H1 (cell line): ENCODE data around the gene AFAP1L2. TPM values are rescaled to one million over a fixed set of nuclear protein-coding genes. Genes with fewer than 3 reads are reported as not detected.

Experiments
- CTCF ChIA-PET: fragments of 300-600 bp; sonication (Branson Sonifier 250); formaldehyde crosslinking; loops from one replicate; lab custom pipeline; 2021; ENCODE audit not compliant: partially characterized antibody; lab: Charles Lee
- POLR2A ChIA-PET: fragments of 300-600 bp; sonication (Branson Sonifier 250); formaldehyde crosslinking; loops from one replicate; lab custom pipeline; 2021; ENCODE audit warnings: inconsistent platforms; ENCODE audit not compliant: partially characterized antibody; lab: Charles Lee
- DNase-seq, 2 experiments: peaks; one replicate each; pipeline versions ENCODE4 v3.0.0 to v3.0.0-alpha.2; 2010 to 2022; ENCODE audit warnings: low spot score in 2 of 2, low read depth in 1 of 2, mixed read lengths in 1 of 2
- FAIRE-seq: peaks from 2 replicates; lab custom pipeline; 2011; peaks lifted over from hg19 to GRCh38; lab: Jason Lieb, UNC
- H2AFZ ChIP-seq: 2 replicates; pipeline ENCODE4 v1.8.1; 2012; ENCODE audit warnings: low read length, inconsistent platforms
- H2AK5ac ChIP-seq: 2 replicates; pipeline ENCODE4 v1.6.1; 2013; ENCODE audit warnings: low read depth, low read length
- H2BK120ac ChIP-seq: replicated peaks from 2 replicates; pipeline ENCODE3; 2013; ENCODE audit warnings: low read depth, low read length, inconsistent platforms
- H2BK12ac ChIP-seq: 2 replicates; pipeline ENCODE4 v1.6.1; 2013; ENCODE audit warnings: low read depth, low read length
- H2BK15ac ChIP-seq: 2 replicates; pipeline ENCODE4 v1.6.1; 2013; ENCODE audit warnings: low read length
- H2BK20ac ChIP-seq: 2 replicates; pipeline ENCODE4 v1.6.1; 2013; ENCODE audit warnings: low read length
- H2BK5ac ChIP-seq: 2 replicates; pipeline ENCODE4 v1.6.1; 2013; ENCODE audit warnings: low read depth, low read length
- H3K14ac ChIP-seq: 2 replicates; pipeline ENCODE4 v1.6.1; 2013; ENCODE audit warnings: inconsistent platforms; ENCODE audit not compliant: insufficient read length
- H3K18ac ChIP-seq: 2 replicates; pipeline ENCODE4 v1.6.1; 2013; ENCODE audit warnings: low read length; ENCODE audit errors: extremely low read depth
- H3K23ac ChIP-seq: 2 replicates; pipeline ENCODE4 v1.6.1; 2013; ENCODE audit warnings: inconsistent platforms; ENCODE audit not compliant: insufficient read length
- H3K23me2 ChIP-seq: 2 replicates; pipeline ENCODE4 v1.6.1; 2013; ENCODE audit warnings: low read depth, low read length
- H3K27ac ChIP-seq: 2 replicates; pipeline ENCODE4 v1.6.1; 2011; ENCODE audit warnings: low read depth, low read length, inconsistent platforms
- H3K27me3 ChIP-seq, 4 experiments: replicated peaks in 1 of 4; 1 replicate in 1 of 4; 2 replicates in 3 of 4; pipeline versions ENCODE4 v1.6.1 to v1.8.1; 2011 to 2013; ENCODE audit warnings: low read length in 3 of 4, mild to moderate bottlenecking in 3 of 4, inconsistent platforms in 2 of 4, mixed read lengths in 2 of 4, moderate library complexity in 1 of 4; ENCODE audit not compliant: control insufficient read depth in 3 of 4, insufficient read depth in 3 of 4; ENCODE audit errors: extremely low read depth in 1 of 4
- H3K36me3 ChIP-seq, 4 experiments: 2 replicates each; pipeline versions ENCODE4 v1.6.1 to v1.8.1; 2011 to 2013; ENCODE audit warnings: mild to moderate bottlenecking in 4 of 4, low read length in 3 of 4, moderate library complexity in 2 of 4, control low read depth in 1 of 4, inconsistent platforms in 1 of 4; ENCODE audit not compliant: insufficient read depth in 4 of 4, control insufficient read depth in 2 of 4
- H3K4ac ChIP-seq: replicated peaks from 2 replicates; pipeline ENCODE3; 2013; ENCODE audit warnings: low read length, low read depth, mixed read lengths, inconsistent platforms; ENCODE audit not compliant: insufficient read length
- H3K4me1 ChIP-seq, 4 experiments: replicated peaks in 1 of 4; 1 replicate in 1 of 4; 2 replicates in 3 of 4; pipeline versions ENCODE4 v1.6.1 to v1.8.1; 2011 to 2013; ENCODE audit warnings: low read length in 3 of 4, inconsistent platforms in 2 of 4, mixed read lengths in 1 of 4; ENCODE audit not compliant: insufficient read depth in 4 of 4, control insufficient read depth in 3 of 4
- H3K4me2 ChIP-seq, 2 experiments: 2 replicates each; pipeline versions ENCODE4 v1.6.1 to v1.8.1; 2011 to 2013; ENCODE audit warnings: low read depth in 2 of 2, low read length in 2 of 2, control low read depth in 1 of 2, inconsistent platforms in 1 of 2, mild to moderate bottlenecking in 1 of 2; ENCODE audit not compliant: insufficient read depth in 1 of 2
- H3K4me3 ChIP-seq, 4 experiments: fragments of 200-600, 300-600 bp in 1 of 4; sonication (generic), shearing (Covaris generic), sonication (Bioruptor Twin) in 1 of 4; 2 replicates each; pipeline versions ENCODE4 v1.5.1 to v1.8.1; 2011 to 2016; ENCODE audit warnings: low read length in 4 of 4, low read depth in 3 of 4, control low read depth in 2 of 4, inconsistent platforms in 2 of 4, mild to moderate bottlenecking in 2 of 4, mixed read lengths in 1 of 4, moderate library complexity in 1 of 4; ENCODE audit not compliant: insufficient read depth in 2 of 4; ENCODE audit errors: extremely low read depth in 1 of 4
- H3K56ac ChIP-seq: replicated peaks from 2 replicates; pipeline ENCODE3; 2013; ENCODE audit warnings: low read depth, mild to moderate bottlenecking, mixed read lengths, low read length, inconsistent platforms; ENCODE audit not compliant: insufficient read length
- H3K79me1 ChIP-seq: 2 replicates; pipeline ENCODE4 v1.6.1; 2013; ENCODE audit warnings: low read depth, low read length, control low read depth
- H3K79me2 ChIP-seq, 2 experiments: 2 replicates each; pipeline versions ENCODE4 v1.6.1 to v1.8.1; 2012 to 2013; ENCODE audit warnings: low read length in 2 of 2, mild to moderate bottlenecking in 2 of 2, inconsistent platforms in 1 of 2; ENCODE audit not compliant: insufficient read depth in 2 of 2, control insufficient read depth in 1 of 2
- H3K9ac ChIP-seq, 4 experiments: replicated peaks in 1 of 4; 1 replicate in 1 of 4; 2 replicates in 3 of 4; pipeline versions ENCODE4 v1.6.1 to v1.8.1; 2011 to 2013; ENCODE audit warnings: low read depth in 3 of 4, low read length in 3 of 4, control low read depth in 2 of 4, mild to moderate bottlenecking in 2 of 4, moderate library complexity in 2 of 4, inconsistent platforms in 1 of 4; ENCODE audit errors: extremely low read depth in 1 of 4
- H3K9me3 ChIP-seq, 2 experiments: 2 replicates each; pipeline versions ENCODE4 v1.6.1 to v1.8.1; 2012 to 2013; ENCODE audit warnings: mild to moderate bottlenecking in 2 of 2, moderate library complexity in 2 of 2, control low read depth in 1 of 2, inconsistent platforms in 1 of 2, low read depth in 1 of 2, low read length in 1 of 2, mixed read lengths in 1 of 2; ENCODE audit not compliant: insufficient read depth in 2 of 2
- H4K20me1 ChIP-seq, 2 experiments: replicated peaks in 1 of 2; 2 replicates each; pipeline versions ENCODE3 to v1.8.1; 2011 to 2013; ENCODE audit warnings: inconsistent platforms in 2 of 2, low read length in 2 of 2, mild to moderate bottlenecking in 1 of 2; ENCODE audit not compliant: insufficient read depth in 2 of 2, control insufficient read depth in 1 of 2
- H4K5ac ChIP-seq: 2 replicates; pipeline ENCODE4 v1.6.1; 2013; ENCODE audit warnings: low read length, low read depth, mixed read lengths, inconsistent platforms; ENCODE audit not compliant: insufficient read length
- H4K8ac ChIP-seq: 2 replicates; pipeline ENCODE4 v1.8.0; 2013; ENCODE audit warnings: mild to moderate bottlenecking, moderate library complexity, low read length, inconsistent platforms; ENCODE audit not compliant: insufficient read depth; ENCODE audit errors: extremely low read depth
- H4K91ac ChIP-seq: replicated peaks from 2 replicates; pipeline ENCODE3; 2013; ENCODE audit warnings: low read length, mixed read lengths, inconsistent platforms; ENCODE audit not compliant: insufficient read length
- ATF2 ChIP-seq: IDR thresholded peaks from 2 replicates; pipeline ENCODE4 v1.6.1; 2012; ENCODE audit warnings: low read length, inconsistent platforms
- EGR1 ChIP-seq: IDR thresholded peaks from 2 replicates; pipeline ENCODE4 v1.6.1; 2011; ENCODE audit warnings: low read depth, low read length, borderline replicate concordance
- JUN ChIP-seq: IDR thresholded peaks from 2 replicates; pipeline ENCODE4 v1.6.1; 2011; ENCODE audit warnings: low read depth, mild to moderate bottlenecking, improper control_type of control experiment, low read length
- KDM4A ChIP-seq: IDR thresholded peaks from one replicate; pipeline ENCODE4 v1.7.1; 2012; ENCODE audit warnings: low read depth, mild to moderate bottlenecking, moderate library complexity, low read length, inconsistent platforms; ENCODE audit not compliant: severe bottlenecking
- MAX ChIP-seq: IDR thresholded peaks from 2 replicates; pipeline ENCODE4 v1.6.1; 2012; ENCODE audit warnings: inconsistent platforms
- POU5F1 ChIP-seq: IDR thresholded peaks from 2 replicates; pipeline ENCODE4 v1.6.1; 2011; ENCODE audit warnings: low read depth, mild to moderate bottlenecking, low read length, moderate library complexity
- RNF2 ChIP-seq: fragments of 200-900, 300-1000 bp; sonication (generic); IDR thresholded peaks from 2 replicates; pipeline ENCODE4 v1.7.1; 2016; ENCODE audit warnings: borderline replicate concordance, low read depth, mild to moderate bottlenecking, antibody characterized with exemption, low read length; ENCODE audit not compliant: poor library complexity, severe bottlenecking; ENCODE audit errors: missing control alignments
- SAP30 ChIP-seq: fragments of 300-600 bp; sonication (generic); IDR thresholded peaks from 2 replicates; pipeline ENCODE4 v1.7.1; 2012; ENCODE audit warnings: low read length, moderate library complexity, mild to moderate bottlenecking, inconsistent platforms; ENCODE audit not compliant: insufficient read depth, insufficient replicate concordance
- SIX5 ChIP-seq: IDR thresholded peaks from 2 replicates; pipeline ENCODE4 v1.6.1; 2011; ENCODE audit warnings: mild to moderate bottlenecking, low read depth, low read length
- SUZ12 ChIP-seq: fragments of 200-600 bp; sonication (generic); IDR thresholded peaks from 2 replicates; pipeline ENCODE4 v1.6.1; 2012; ENCODE audit warnings: mild to moderate bottlenecking, inconsistent platforms, low read length, moderate library complexity, mixed read lengths
- TEAD4 ChIP-seq: IDR thresholded peaks from 2 replicates; pipeline ENCODE4 v1.6.1; 2012; ENCODE audit warnings: low read depth, low read length, inconsistent platforms, mixed read lengths
- WGBS, 2 experiments: shearing (Covaris generic) in 1 of 2; methylation state at CpG; one replicate each; pipeline versions ENCODE4 v1.1.6 to v1.1.7; 2013 to 2015; ENCODE audit warnings: low lambda C conversion rate in 2 of 2, mixed read lengths in 2 of 2, inconsistent platforms in 1 of 2, low coverage in 1 of 2, missing lambda C conversion rate in 1 of 2; ENCODE audit not compliant: insufficient replicate concordance in 2 of 2, insufficient coverage in 1 of 2, insufficient read length in 1 of 2; ENCODE audit errors: extremely low coverage in 1 of 2, missing lambda C conversion rate in 1 of 2; 5-methylcytosine and 5-hydroxymethylcytosine counted together
- polyA plus RNA-seq, 7 experiments: library from polyadenylated mRNA; depleted of rRNA in 3 of 7; stranded (reverse) in 5 of 7; unstranded in 2 of 7; fragments of >200 nt in 5 of 7; fragments of 200-250 nt in 2 of 7; gene quantifications; 1 replicate in 5 of 7; 2 replicates in 1 of 7; 4 replicates in 1 of 7; pipeline versions ENCODE4 v1.2.1 to v1.2.3, GENCODE V29; 2011 to 2013; ENCODE audit warnings: missing spikeins in 2 of 7, mixed read lengths in 2 of 7
- total RNA-seq: library from RNA; stranded (reverse); fragmentation: NEBNext Ultra II Directional; extraction: Animal tissue kit (Norgen Biotek cat#: 25700); gene quantifications from 2 replicates; pipeline ENCODE4 v1.2.1, GENCODE V29; 2021

AFAP1L2 gene
- total and polyA plus RNA-seq, 2 of the 8 experiments (the other 6 are each of a cell fraction or from before 2014, with no cell fraction given), result 3.9 to 6.4 TPM

DNA sequence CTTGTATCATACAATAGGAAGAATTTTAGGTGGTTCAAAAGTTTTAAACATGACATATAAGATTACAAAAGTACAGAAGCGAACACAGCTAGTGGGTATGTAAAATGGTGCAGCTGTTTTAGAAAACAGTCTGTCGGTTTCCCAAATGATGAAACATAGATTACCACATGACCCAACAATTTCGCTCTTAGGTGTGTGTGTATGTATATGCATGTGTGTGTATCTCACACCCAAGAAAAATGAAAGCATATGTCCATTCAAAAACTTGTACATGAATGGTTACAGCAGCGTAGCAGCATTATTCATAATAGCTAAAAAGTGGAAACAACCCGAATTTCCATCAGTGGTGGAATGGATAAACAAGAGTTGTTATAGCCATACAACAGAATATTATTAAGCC lies 23.5 kb downstream of the AFAP1L2 start:
- Histone ChIP-seq H3K36me3 (no peaks in the 10 kb centered on the region), H3K4ac (no peak overlapping the region), H3K9me3 (no peaks in the 10 kb centered on the region), H3K27me3 (no peaks in the 10 kb centered on the region), H4K5ac (no peak overlapping the region), H3K4me3 (no peak overlapping the region), H2BK5ac (no peak overlapping the region), H3K23ac (no peak overlapping the region), H3K4me2 (no peak overlapping the region), H2BK12ac (no peak overlapping the region), H3K18ac (no peak overlapping the region), H3K56ac (no peak overlapping the region), H2BK15ac (no peak overlapping the region), H2AK5ac (no peak overlapping the region), H4K91ac (no peak overlapping the region), H3K4me1 (peaks cover 0 to 8% (median 1%) of the 10 kb centered on the region in 4 experiments; a peak in 3 of 7 replicates), H3K79me1 (no peaks in the 10 kb centered on the region), H2BK20ac (no peak overlapping the region), H2AFZ (no peak overlapping the region), H3K14ac (no peak overlapping the region), H3K27ac (no peak overlapping the region), H3K9ac (no peak overlapping the region), H4K20me1 (no peaks in the 10 kb centered on the region), H4K8ac (no peak overlapping the region), H2BK120ac (no peak overlapping the region), H3K23me2 (no peaks in the 10 kb centered on the region), H3K79me2 (no peaks in the 10 kb centered on the region)
- DNase-seq, result no peak
- ChIA-PET CTCF (interaction anchor here (0.6 to 13.0 kb wide), 3 partner anchors 17 to 349 kb away, joined by 3 to 154 read pairs (median 3); no protein-coding TSS in a partner anchor), POLR2A (no interaction called here)
- WGBS, 2 experiments, result 82% methylated on average over 5 of the region's 5 CpGs; no CpG with 5 or more reads in 1 of the 2 experiments
- TF ChIP-seq SIX5 (no peak), KDM4A (no peak), MAX (no peak), SAP30 (no peak), ATF2 (no peak), RNF2 (no peak), JUN (no peak), SUZ12 (no peak), TEAD4 (no peak), POU5F1 (no peak), EGR1 (no peak)
- FAIRE-seq, result no peak
